COLO668 (cell line): Measurements from ENCODE around the gene MYO1G.
"Not testable (repeated sequence)": the region's sequence is repeated elsewhere in the genome, so short reads cannot be mapped to it uniquely, and the experiment has no call there.

Experiments used
- DNase-seq: peaks from one replicate; lab custom pipeline; 2025; ENCODE audit not compliant: unreplicated experiment; lab: John Stamatoyannopoulos, UW

The MYO1G gene

GRCh38 chr7:44944821-44945220 is 34.0 kb downstream of the MYO1G start:
- no peak for DNase-seq

GRCh38 chr7:44943631-44944030 is 35.2 kb downstream of the MYO1G start:
- no peak for DNase-seq

GRCh38 chr7:44937426-44937825 is 41.4 kb downstream of the MYO1G start:
- DNase-seq, result no peak

GRCh38 chr7:44936322-44936721 is 42.5 kb downstream of the MYO1G start:
- no peak for DNase-seq

GRCh38 chr7:44935583-44935982 is 43.2 kb downstream of the MYO1G start:
- no peak for DNase-seq

- DNase-seq, result no peak
These were observed 43.8 kb downstream of the MYO1G start for GRCh38 chr7:44935016-44935415.

GRCh38 chr7:44934510-44934909 is 44.3 kb downstream of the MYO1G start:
- DNase-seq, result not testable (repeated sequence)

GRCh38 chr7:44930921-44931320 is 47.9 kb downstream of the MYO1G start:
- DNase-seq, result no peak

GRCh38 chr7:44922351-44922694 is 56.5 kb downstream of the MYO1G start:
- DNase-seq, result no peak

- DNase-seq, result peak; percentile 89
These were observed 57.0 kb downstream of the MYO1G start for GRCh38 chr7:44921607-44922350.

- DNase-seq, result no peak
These were observed 58.7 kb downstream of the MYO1G start for GRCh38 chr7:44920119-44920518.

GRCh38 chr7:44918029-44918428 is 60.8 kb downstream of the MYO1G start:
- no peak for DNase-seq

GRCh38 chr7:44917465-44917864 is 61.4 kb downstream of the MYO1G start:
- DNase-seq, result no peak

GRCh38 chr7:44914992-44915607 is 63.7 kb downstream of the MYO1G start:
- no peak for DNase-seq

GRCh38 chr7:44912775-44913347 is 66.0 kb downstream of the MYO1G start:
- no peak for DNase-seq
